HFFc6 (cell line): ENCODE data around the gene TEX2. TPM values are rescaled to one million over a fixed set of nuclear protein-coding genes. Genes with fewer than 3 reads are reported as not detected.

ENCODE experiments used
- DNase-seq: peaks from one replicate; pipeline ENCODE4 v3.0.0-alpha.2; 2018
- H3K27ac Mint-ChIP-seq: 2 replicates; pipeline ENCODE4 v1.8.0; 2020; ENCODE audit warnings: mild to moderate bottlenecking, mixed read lengths
- H3K27me3 Mint-ChIP-seq: 2 replicates; pipeline ENCODE4 v1.8.0; 2021; ENCODE audit warnings: mild to moderate bottlenecking, moderate library complexity, mixed read lengths; ENCODE audit not compliant: insufficient read depth
- H3K36me3 Mint-ChIP-seq: 2 replicates; pipeline ENCODE4 v1.8.0; 2021; ENCODE audit warnings: low read depth, mixed read lengths
- H3K4me1 Mint-ChIP-seq: 2 replicates; pipeline ENCODE4 v1.8.0; 2020; ENCODE audit warnings: low read depth, mixed read lengths
- H3K4me3 Mint-ChIP-seq: 2 replicates; pipeline ENCODE4 v1.8.0; 2020; ENCODE audit warnings: mild to moderate bottlenecking, moderate library complexity, mixed read lengths
- H3K9me3 Mint-ChIP-seq: 2 replicates; pipeline ENCODE4 v1.8.0; 2020; ENCODE audit warnings: mild to moderate bottlenecking, mixed read lengths
- total RNA-seq, 6 experiments: library from RNA; stranded (reverse); fragmentation: NEBNext Ultra II Directional; extraction: Animal tissue kit (Norgen Biotek cat#: 25700); gene quantifications; 2 replicates in 1 of 6; 3 replicates in 5 of 6; pipeline ENCODE4 v1.2.3, GENCODE V29; 2021
- TF ChIP-seq, protein P1 (sequence below): fragments of 200-600 bp; sonication (generic); IDR thresholded peaks from 2 replicates; pipeline ENCODE4 v1.5.0; 2021; ENCODE audit warnings: antibody characterized with exemption, mild to moderate bottlenecking

The TEX2 gene
- total RNA-seq, 6 experiments from 2014 or later: 41.2 to 58.7 (median 44.4) TPM

DNA sequence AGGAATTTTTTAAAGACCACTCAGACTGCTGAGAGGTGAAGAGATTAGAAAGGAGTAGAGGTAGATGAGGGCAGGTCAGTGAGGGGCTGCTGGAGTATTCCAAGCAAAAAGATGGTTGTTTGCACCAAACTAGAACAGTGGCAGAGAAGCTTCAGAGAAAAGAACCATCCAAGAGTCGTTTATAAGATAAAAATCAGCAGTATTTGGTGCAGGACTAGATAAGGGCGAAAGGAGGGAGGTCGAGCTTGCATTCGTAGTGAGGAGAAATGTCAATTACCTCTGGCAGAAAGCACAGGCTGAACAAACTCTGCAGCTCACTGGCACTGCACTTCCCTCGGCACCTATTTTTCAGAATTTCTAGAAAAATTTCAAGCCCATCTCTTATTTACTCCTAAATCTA lies 9.6 kb downstream of the TEX2 start:
- Mint-ChIP-seq H3K4me3 (no peak overlapping the region), H3K9me3 (no peaks in the 10 kb centered on the region), H3K36me3 (no peaks in the 10 kb centered on the region), H3K4me1 (peaks cover 35% of the 10 kb centered on the region), H3K27ac (no peak overlapping the region; the same call in 1 of the 2 replicates), H3K27me3 (peaks cover 2% of the 10 kb centered on the region; the same call in 1 of the 2 replicates)
- TF ChIP-seq, protein P1, sequence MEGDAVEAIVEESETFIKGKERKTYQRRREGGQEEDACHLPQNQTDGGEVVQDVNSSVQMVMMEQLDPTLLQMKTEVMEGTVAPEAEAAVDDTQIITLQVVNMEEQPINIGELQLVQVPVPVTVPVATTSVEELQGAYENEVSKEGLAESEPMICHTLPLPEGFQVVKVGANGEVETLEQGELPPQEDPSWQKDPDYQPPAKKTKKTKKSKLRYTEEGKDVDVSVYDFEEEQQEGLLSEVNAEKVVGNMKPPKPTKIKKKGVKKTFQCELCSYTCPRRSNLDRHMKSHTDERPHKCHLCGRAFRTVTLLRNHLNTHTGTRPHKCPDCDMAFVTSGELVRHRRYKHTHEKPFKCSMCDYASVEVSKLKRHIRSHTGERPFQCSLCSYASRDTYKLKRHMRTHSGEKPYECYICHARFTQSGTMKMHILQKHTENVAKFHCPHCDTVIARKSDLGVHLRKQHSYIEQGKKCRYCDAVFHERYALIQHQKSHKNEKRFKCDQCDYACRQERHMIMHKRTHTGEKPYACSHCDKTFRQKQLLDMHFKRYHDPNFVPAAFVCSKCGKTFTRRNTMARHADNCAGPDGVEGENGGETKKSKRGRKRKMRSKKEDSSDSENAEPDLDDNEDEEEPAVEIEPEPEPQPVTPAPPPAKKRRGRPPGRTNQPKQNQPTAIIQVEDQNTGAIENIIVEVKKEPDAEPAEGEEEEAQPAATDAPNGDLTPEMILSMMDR: no peak
- no peak for DNase-seq

DNA sequence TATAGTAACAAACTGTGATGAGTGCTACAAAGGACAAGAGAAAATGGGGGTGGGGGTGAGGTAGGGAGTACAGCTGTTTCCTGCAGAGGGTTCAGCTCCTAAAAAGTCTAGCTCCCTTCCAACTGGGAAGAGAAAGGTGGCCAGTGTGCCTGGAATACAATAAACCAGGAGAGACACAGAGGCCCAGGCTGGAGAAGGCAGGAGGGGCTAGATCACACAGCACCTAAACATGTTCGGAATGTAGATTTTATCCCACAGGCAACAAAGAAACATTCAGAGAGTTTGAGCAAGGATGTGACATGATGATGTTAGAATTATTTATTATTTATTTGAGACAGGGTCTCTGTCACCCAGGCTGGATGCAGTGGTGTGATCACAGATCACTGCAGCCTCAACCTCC lies 10.2 kb downstream of the TEX2 start:
- Mint-ChIP-seq H3K4me3 (no peak overlapping the region), H3K27ac (peak overlapping the region; percentile 42; the same call in 1 of the 2 replicates), H3K4me1 (peaks cover 35% of the 10 kb centered on the region), H3K9me3 (no peaks in the 10 kb centered on the region), H3K36me3 (no peaks in the 10 kb centered on the region), H3K27me3 (peaks cover 2% of the 10 kb centered on the region; the same call in 1 of the 2 replicates)
- TF ChIP-seq, protein P1: no peak
- peak; percentile 19 for DNase-seq

DNA sequence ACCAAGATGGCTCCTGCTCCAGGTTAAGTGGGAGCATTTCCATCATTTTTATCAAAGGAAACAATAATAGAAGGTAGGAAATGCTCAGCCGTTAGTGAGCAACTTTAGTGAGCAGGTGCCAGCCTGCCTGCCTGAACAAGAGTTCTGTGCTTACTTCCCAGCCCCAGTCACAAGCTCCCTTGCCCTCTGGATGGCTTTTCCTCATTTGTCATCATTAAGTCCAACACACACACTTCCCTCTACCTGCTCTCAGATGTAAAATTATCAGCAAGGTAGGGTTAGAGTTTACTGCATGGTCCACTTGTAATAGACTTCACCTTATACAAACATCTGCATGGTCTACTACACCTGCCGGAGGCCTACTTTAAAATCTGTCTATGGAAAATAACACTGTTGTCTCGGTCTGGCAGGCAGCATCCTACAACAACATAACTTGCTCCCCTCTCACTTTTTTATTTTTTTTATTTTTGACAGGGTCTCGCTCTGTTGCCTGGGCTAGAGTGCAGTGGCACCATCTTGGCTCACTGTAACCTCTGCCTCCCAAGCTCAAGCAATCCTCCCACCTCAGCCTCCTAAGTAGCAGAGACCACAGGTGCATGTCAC lies 12.7 kb downstream of the TEX2 start:
- TF ChIP-seq, protein P1: no peak
- Mint-ChIP-seq H3K4me1 (peaks cover 43% of the 10 kb centered on the region), H3K27ac (no peak overlapping the region), H3K36me3 (no peaks in the 10 kb centered on the region), H3K4me3 (no peak overlapping the region), H3K27me3 (no peaks in the 10 kb centered on the region; the same call in 1 of the 2 replicates), H3K9me3 (no peaks in the 10 kb centered on the region)
- no peak for DNase-seq

DNA sequence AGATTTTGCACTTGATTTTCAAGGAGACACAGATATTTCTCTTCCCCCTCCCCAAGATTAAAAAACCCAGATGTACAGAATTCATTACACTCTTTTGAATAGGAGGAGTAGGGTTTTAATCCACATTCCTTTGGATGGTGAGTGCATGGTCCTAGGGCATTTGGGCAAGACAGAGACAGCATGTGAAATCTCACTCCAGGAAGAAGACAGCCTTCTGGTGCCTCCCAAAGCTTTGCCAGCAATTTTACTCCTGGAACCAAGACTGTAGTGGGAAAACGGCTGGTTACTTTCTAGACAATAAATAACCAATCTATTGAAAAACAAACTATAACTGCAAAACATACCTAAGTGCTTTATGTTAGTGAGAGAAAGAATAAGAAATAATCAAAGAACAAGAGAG lies 15.2 kb downstream of the TEX2 start:
- Mint-ChIP-seq H3K4me1 (peaks cover 43% of the 10 kb centered on the region), H3K36me3 (no peaks in the 10 kb centered on the region), H3K27me3 (peaks cover 2% of the 10 kb centered on the region), H3K27ac (no peak overlapping the region), H3K9me3 (no peaks in the 10 kb centered on the region), H3K4me3 (no peak overlapping the region)
- no peak for DNase-seq
- TF ChIP-seq, protein P1: no peak

DNA sequence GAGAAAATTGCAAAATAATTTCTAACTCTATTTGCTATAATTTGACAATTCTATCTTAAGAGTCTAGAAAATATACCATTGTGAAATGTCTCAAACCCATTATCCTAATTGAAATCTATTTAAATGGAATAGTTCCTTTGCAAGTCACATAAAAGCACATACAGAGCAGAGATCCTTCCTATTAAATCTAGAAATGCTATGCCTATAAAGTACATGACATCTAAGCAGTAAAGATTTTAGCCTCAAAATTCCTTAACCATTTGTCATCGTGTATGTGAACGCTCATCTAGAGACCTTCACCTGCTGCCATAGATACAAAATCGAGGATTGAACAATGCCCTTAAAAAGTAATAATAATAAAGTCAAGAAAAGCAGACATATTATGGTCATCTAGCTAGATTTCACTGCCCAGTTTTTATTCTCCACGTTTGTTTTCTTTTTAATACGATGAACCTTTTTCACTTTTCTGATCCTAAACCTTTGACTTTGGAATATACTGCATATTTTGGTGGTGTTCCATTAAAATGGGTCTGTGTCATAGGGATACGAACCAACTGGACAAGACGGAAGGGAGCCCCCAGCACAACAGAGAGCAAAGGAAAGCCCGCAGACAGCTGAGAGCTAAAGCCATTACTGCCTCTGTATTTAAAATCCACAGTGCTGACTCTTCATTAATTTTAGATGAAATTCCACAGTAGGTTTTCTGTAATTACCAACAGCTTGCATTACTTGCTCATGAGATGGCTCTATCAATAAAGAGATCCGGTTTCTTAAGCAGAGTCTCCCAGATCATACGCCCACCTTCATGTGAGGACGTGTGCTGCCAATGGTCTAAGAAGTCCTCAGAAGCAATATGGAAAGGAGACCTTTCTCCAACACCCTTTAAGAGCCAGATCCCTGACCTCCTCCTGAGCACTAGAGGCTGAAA lies 17.6 kb downstream of the TEX2 start:
- peaks cover 51% of the 10 kb centered on the region for H3K4me1 Mint-ChIP-seq

More for the DNA sequence above, 17.6 kb downstream of the TEX2 start:
- TF ChIP-seq, protein P1: no peak
- H3K36me3 Mint-ChIP-seq: no peaks in the 10 kb centered on the region
- DNase-seq: peak; percentile 60
- H3K9me3 Mint-ChIP-seq: no peaks in the 10 kb centered on the region
- peak overlapping the region; percentile 41 for H3K27ac Mint-ChIP-seq
- H3K4me3 Mint-ChIP-seq: peak overlapping the region; percentile 23; the same call in 1 of the 2 replicates
- peaks cover 2% of the 10 kb centered on the region for H3K27me3 Mint-ChIP-seq
